Tongue (tissue), 2 donors: ENCODE results near the gene SCRN2. TPM values are rescaled to one million over a fixed set of nuclear protein-coding genes. Genes with fewer than 3 reads are reported as not detected.

ENCODE experiments used
- DNase-seq: peaks from one replicate; pipeline ENCODE4 v3.0.0-alpha.2; 2015
- total RNA-seq: library from RNA; depleted of rRNA; stranded (reverse); fragments of >200 nt; gene quantifications from one replicate; pipeline ENCODE4 v1.2.3, GENCODE V29; 2014

SCRN2 gene
- total RNA-seq, 1 donor from 2014 or later = 26.8 TPM

DNA sequence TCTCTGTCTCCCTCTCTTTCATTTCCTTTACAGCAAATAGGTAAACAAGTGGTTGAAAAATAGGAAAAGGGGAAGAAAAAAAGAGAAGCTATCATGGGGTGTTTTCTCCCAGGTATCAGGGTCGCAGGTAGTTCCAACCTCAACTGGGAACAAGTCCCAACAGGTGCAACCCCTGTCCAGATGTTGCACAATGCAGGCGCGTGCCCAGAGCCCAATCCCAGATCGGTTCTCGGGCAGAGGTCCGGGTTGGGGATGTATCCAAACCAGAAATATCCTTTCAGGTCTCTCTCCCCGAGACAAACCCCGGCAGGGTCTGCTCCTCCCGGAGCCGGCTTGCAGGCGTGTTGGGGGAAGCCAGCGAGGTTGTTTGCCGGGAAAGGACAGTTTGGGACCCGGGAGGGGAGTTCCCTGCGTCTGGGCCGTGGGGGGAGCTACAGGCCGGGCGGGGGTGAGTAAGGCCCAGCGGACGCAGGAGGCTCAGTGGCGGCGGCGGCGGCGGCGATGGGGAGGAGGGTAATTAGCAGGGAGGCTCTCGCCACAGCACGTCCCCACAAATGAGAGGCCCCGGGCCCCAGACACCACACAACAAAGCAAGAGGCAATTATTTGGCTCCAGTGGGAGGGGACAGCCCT is 31.1 kb upstream of the SCRN2 start:
- DNase-seq = no peak

DNA sequence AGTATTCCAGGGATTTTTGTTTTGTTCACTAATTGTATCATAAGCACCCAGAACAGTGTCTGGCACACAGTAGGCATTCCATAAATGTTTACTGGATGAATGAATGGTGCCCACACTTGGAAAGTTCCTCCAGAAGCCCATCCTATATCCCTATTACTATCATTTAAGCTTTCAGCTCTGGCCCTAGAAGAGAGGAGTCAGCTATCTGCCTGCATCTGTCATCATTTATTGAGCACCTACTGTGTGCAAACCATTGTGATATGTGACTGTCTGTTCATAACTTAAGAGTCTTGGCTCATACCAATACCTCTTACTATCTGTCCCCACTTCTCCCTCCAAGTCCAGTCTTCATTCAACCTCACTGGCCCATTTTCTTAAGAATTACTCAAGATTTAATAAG is 30.0 kb upstream of the SCRN2 start:
- DNase-seq = no peak

DNA sequence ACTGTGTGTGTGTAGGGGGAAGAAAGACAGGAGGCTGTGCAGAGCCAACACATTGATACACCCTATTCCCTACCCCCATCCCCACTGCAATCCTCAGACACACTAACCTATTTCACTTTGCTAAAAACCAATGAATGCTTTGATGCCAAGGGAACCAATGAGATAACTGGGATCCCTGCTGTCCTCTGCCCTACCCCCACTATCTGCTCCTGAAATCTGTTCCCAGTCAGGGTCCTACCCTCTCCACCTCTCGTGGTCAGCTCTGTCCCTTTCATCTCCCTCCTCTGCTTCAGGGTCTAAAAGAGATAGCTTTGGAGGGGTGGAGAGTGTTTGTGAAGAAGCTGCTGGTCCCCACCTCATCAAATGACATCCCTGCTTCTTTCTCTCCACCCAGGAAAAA is 29.0 kb upstream of the SCRN2 start:
- no peak for DNase-seq

DNA sequence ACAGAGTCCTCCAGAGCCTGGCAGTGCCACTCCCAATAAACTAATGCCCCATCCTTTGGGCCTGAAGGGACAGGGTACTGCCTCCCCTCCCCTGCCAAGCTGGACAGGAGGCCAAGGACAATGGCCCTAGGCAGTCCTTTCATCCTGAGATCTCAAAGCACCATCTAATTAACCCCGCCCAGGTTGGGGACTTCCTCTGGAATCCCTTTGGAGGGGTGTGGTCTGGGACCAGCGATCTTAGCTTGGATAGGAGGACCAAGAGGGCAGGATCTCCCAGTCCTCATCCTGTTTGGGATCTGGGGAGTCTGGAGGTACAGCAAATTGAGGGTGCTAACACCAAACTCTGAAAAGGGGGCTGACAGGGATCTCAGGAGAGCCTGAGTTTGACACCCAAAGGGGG is 28.0 kb upstream of the SCRN2 start:
- no peak for DNase-seq

DNA sequence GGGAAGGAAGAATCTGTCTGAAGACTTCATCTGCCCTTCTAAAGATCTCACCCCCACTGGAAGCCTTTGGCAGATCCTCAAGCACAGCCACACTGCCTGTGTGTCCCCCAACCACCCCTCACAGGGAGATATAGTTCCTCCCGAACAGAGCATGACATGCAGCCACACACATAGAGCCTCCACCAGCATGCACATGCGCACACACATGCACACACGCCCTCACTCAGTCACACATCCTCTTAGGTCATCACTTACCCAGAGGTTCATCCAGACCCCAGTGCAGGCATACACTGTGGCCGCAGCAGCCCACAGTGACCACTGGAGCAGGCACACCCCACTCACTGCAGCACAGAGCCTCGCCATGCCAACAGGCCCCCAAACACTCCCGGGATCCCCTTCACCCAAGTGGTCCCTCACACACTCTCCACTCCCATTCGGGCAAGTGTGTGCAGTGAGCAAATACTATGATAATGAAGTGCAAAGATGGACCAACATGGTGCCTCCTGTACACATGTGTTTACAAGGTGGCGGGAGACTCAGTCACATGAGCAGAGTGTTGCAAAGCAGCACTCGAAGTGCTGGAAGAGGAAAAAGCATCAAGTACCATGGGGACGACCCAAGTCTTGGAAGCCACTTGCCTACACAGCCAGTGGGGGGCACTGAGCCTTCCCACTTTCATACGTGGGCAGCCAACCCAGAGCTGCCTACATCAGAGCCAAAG is 26.9 kb upstream of the SCRN2 start:
- DNase-seq = no peak

DNA sequence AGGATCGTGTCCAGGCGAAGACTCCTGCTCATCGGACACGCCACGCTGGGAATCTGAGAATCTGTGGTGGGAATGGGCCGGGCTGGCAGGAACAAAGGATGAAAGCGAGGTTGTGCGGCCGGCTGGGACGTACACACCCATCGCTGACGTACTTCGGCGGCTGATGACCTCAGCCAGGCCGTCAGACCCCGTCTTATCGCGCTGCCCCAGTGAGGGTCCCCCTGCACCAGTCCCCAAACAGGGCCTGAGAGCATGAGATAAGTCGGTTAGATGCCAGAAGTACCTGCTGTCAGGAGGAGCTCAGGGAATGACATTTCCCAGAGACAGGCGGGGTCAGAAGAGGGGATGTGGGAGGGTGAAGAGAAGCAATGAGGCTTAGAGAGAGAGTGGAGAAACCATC is 25.9 kb upstream of the SCRN2 start:
- no peak for DNase-seq

DNA sequence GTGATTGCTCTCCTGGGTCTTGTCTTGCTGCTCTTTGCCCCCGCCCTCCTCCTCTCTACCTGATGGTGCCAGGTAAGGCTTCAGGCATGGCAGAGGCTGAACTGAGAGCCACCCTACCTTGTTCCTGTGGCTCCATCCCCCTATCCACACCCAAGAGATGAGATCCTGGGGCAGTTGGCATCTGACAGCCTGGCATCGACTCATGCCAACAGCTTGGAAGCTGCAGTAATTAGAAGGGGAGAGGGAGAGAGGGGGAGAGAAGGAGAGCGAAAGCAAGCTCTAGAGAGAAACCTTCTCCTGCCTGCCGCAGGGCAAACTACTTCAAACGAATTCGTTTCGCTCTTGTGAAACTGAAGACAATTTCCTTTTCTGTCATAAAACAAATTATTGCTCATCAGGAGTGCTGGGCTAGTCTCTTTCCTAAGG is 23.7 kb upstream of the SCRN2 start:
- DNase-seq = no peak

DNA sequence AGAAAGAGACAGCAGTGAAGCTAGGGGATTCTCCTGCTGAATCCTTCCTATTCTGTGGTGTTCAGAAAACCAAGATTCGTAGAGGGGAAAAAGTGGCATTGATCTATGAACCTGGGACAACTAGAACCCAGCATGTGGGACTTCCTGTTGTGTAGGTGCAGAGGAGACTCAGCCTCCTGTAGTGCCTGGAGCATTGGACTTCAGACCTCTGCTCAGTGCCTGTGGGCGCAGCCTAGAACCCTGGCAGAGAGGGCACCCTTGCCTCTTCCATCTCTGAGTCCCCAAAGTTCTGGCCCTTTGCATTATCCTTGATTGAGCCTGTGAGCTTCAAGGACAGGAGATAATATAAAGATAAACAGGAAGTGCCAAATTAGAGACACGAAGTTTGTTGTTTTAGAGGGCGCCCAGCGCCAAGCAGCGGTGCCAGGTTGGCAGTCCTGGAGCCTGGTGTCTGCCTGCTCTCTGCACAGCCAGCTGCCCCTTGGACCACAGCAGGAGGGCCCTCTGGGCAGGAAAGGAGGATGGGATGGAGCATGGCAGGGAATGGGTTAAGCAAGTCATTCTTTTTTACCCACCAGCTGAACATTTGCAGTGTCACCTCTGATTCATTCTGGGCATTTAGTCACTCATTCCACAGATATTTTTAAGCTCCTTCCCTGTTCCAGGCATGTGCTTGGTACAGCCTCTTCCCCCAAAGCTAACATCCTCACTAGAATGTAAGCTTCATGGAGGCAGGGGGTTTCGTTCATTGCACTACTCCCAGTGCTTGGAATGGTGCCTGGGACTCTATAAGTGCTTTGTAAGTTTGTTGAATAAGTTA is 21.8 kb upstream of the SCRN2 start:
- DNase-seq = no peak

DNA sequence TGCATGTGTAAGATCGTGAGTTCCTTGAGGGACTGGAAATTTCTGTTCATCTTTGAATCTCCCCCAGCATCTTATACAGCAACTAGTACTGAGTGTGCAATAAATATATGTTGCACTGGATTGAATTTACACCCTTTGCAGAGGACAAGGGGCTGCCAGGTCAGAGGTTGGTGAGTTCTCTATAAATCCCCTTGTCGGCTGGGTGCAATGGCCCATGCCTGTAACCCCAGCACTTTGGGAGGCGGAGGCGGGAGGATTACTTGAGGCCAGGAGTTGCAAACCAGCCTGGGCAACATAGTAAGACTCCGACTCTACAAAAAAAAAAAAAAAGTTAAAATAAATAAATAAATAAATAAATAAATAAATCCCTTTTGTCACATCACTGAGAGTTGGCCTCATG is 19.3 kb upstream of the SCRN2 start:
- DNase-seq = no peak

DNA sequence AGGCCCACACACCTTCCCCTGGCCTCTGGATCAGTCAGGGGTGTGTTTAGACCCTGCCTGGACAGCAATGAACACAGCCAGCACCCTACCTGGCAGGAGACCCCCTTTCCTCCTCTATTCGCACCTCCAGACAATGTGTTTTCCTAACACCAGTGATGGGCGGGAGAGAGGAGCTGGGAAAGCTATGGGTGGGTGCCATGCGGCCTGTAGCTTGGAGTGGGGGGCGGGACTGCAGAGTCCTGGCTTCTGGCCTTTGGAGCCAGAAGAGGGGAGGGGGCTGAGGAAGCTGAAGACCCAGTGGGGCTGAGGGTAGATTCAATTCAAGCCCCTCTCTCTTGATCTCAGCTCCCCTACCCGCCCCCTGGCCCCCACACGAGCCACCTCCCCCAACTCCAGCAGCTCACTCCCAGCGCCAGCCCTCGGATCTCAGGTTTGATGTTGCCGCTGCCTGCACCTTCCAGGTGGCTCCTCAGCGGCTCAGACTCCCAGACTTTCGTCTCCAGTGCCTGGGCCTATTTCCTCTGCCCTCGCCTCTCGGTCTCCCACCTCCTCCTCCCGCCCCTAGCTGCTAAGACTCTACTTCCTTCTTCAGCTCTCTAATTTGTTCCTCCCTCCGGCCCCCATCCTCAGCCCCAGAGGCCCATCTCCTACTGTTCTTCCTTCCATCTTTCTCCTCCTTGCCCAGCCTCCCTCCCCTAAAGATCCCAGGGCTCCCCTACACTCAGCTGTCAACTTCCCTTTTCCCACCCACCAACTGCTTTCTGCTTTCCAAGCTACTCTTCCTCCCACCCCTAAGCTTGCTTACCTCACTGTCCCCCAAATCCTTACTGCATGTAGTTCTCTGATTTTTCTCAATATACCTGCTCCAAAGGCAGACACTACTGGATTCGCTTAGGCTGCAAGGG is 16.7 kb upstream of the SCRN2 start:
- no peak for DNase-seq

DNA sequence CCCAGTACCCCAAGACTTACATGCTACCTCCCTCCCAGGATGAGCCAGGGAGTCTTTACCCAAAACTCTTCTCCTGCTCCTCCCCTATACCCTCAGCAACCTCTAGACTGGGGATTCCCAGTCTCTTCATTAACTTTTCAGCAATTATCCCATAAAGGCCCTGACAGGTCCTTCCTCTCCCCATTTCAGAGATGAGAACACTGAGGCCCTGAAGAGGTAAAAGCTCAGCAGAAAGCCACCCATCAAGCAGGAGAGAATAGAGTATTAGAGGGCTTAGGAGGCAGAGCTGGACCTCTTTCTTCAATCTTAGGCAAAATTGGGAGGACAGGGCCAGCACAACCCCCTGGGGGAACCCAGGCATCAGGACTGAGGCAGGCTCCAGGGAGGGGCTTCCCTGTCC is 15.8 kb upstream of the SCRN2 start:
- DNase-seq = no peak

DNA sequence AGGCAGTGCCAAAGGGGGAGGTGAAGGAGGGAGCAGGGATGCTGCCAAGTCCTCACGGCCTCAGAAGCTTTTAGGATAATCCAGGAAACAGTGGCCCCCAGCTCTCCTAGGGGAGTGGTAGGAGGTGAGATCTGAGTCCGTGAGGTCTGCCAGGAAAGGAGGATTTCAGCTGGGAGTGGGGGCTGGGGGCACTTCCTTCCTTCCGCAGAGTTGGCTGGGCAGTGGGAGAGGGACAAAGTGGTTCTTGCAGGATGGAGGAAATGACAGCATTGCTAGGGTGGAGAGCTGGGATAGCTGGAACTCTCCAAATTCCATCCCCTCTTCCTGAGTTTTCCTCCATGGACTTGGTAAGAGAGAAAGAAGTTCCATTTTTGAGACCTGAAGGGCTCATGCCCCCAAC is 14.7 kb upstream of the SCRN2 start:
- no peak for DNase-seq

DNA sequence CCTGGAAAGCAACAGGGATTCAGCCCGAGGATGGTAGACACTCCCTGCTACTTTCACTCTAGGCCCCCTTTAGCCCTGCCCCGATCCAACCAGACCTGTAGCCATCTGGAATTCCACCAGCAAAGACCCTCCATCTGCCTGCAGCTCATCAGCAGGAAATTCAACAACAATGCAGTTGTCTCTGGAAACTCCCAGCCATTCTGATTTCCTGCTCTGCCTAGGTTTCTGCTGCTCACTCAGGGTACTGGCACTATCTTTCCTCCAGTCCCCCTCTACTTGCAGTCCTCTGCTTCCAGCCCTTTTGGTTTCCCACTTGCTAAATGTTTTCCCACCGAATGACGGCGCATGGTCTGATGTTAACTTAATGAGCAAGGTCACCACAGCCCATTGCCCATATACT is 12.5 kb upstream of the SCRN2 start:
- no peak for DNase-seq

DNA sequence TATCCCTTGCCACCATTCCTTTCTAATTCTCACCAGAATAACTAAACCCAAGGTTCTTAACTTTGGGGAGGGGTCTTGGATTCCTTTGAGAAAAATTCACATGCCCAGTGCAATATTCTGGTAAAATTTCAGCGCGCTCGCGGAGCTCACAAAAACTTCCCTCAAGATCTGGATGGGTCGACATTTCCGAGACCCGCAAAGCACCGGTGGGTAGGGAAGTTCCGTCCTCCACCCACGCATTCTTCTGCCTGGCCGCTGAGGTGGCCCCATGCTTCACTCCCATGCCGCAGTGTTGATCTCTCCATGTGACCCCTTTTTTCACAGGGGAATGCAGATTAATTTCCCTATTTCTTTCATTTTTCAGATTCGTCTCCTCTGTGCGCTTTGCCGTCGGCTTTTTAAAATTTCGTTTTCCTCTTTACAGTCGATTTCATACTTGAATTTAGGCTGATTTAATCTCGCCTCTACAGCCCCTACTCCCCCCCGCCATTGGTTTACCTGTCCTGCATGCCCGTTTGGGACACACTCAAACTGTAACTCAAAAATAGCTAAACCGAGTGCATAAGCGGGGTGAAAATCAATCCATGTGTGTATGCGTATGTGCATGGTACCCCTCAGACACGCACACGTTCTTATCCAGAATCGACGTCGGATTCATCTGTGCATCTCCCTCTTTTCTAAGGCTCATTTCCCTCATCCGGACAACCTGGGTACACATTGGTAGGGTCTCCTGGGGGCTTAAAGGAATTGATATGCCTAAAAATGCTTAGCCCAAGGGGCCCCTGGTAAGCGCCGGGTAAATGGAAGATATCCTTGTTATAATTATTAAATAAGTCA is 11.3 kb upstream of the SCRN2 start:
- DNase-seq = no peak

DNA sequence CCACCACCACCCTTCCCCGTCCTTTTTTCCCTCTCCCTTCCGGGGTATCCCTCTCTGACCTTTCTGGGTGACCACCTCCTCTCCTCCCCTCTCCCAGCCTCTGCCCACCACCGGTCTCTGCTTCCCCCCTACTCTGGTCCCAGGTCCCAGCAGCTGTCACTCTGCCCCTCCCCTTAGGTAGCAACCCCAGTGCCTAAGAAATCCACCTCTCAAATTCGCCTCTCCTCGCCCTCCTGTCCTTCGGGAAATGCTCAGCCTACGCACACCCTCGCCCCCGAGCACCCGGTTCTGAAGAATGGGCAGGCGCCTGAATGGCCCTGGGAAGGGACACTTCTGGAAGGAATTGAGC is 10.7 kb upstream of the SCRN2 start:
- no peak for DNase-seq

DNA sequence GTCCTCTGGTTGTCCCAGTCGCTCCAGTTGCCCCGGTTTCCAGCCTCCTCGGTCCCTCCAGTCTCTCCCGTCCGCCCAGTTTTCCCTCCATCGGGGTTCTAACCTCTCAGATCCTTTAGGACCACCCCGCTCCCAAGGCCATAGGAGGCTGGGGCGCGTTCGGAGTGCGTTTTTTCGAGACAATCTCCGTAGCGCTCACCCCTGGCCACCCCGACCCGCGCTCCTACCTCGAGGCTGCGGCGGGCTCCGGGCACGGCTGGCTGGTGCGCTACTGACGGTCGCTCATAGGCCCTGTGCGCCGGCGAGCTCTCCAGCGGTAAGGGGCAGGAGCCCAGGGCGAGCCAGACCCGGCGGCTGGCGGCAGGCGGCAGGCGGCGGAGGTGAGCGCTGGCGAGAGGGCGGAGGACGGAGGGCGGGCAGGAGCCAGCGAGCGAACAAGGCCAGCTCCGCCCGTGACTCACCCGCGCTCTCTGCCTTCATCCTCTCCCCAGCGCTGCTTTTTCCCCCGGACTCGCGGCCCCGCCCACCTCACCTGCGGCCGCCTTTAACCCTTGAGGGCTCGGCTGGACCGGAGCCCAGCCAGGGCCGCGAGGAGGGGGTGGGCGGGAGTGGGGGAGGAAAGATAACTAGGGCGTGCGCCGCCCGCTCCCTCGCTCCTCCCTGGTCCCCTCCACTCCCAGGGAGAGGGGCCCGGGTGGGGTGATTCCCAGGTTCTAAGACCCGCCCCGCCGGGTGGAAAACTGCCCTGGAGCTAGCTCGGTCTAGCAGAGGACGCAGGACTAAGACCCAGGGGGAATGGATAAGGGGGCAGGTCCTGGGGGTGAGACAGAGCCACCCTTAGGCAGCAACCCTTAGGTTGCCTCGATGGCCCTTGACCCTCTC is 9.9 kb upstream of the SCRN2 start, which contains the start of gene SP6:
SP6 (minus strand) TSS at position 472 of the 882 bp plus-strand sequence. CDS start 2,734 bp downstream, outside the sequence.
- peak; percentile 43 for DNase-seq

DNA sequence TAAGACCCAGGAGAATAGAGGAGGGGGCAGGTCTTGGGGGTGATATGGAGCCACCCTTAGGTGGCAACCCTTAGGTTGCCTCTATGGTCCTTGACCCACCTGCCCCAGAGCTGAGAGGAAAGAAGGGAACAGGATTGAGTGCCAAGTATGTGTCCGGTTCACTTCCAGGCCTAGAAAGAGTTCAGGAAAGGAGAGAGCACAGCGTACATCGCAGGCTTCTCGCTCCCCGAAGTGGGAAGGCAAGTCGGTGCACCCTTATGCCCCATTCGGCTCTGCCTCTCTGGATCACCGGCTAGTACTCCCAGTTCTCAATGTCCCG is 9.3 kb upstream of the SCRN2 start:
- DNase-seq = no peak

DNA sequence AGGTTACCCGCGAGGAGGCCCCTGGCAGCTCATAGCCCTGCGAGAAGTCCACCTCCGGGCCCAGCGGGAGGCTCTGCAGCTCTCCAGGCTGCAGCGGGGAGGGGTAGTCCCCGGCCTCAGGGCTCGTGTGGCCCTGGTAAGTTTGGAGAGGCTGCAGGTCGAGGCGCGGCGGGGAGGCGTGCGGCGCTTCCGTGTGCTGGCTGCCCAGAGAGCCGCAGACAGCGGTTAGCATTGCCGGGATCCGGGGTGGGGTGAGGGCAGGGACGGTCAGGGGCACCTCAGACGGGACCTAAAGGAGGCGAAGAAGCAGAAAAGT is 7.1 kb upstream of the SCRN2 start:
- DNase-seq = no peak

DNA sequence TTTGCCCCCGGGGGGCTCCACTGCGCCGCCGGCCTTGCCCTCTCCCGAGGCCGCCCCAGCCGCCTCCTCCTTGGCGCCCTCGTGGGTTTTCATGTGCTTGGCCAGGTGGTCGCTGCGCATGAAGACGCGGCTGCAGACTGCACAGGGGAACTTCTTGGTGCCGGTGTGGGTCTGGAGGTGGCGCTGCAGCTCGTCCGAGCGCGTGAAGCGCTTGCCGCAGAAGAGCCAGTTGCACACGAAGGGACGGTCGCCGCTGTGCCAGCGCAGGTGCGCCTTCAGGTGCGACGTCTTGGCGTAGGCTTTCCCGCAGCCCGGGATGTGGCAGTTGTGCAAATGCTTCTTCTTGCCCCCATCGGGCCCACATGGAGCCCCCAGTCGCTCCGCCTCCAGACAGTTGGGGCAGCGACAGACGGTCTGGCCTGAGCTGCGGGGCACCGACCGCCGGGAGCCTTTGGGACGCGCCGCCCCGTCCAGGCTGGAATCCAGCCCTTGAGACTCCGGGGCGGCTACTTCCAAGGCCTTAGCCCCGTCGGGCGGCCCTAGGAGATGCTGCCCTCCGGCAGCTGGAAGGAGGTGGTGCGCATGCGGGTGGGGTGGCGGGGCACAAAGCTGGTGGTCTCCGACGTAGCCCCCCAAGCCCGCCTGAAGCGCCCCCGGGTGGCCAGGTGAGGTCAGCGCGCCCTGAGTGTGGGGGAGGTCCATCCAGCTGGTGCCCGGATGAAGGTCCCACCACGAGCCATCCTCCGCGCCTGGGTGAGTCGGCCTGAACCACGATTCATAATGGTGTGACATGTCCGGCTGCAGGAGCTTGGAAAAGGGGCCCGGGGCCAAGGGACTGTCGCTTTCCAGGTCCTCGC is 6.5 kb upstream of the SCRN2 start:
- DNase-seq = no peak
